PFSK-1 (cell line): Measurements from ENCODE around the gene UCN2.

Source experiments
- FOXP2 ChIP-seq: optimal IDR thresholded peaks from 2 replicates; pipeline ENCODE3; 2011; ENCODE audit warnings: borderline replicate concordance, control low read depth, inconsistent platforms; ENCODE audit not compliant: insufficient read depth; ENCODE audit errors: extremely low read length, extremely low read depth
- POLR2AphosphoS5 ChIP-seq: IDR thresholded peaks from 2 replicates; pipeline ENCODE4 v1.6.1; 2012; ENCODE audit warnings: low read depth, mild to moderate bottlenecking, control low read depth, low read length, moderate library complexity
- SIN3A ChIP-seq: IDR thresholded peaks from 2 replicates; pipeline ENCODE4 v1.6.1; 2012; ENCODE audit warnings: mild to moderate bottlenecking, low read length, moderate library complexity, borderline replicate concordance; ENCODE audit not compliant: insufficient read depth
- TAF1 ChIP-seq: IDR thresholded peaks from 2 replicates; pipeline ENCODE4 v1.6.1; 2012; ENCODE audit warnings: low read length, control low read depth, borderline replicate concordance; ENCODE audit not compliant: insufficient read depth
- TF ChIP-seq, protein P1 (sequence below), 2 experiments: IDR thresholded peaks; 2 replicates each; pipeline versions ENCODE4 v1.6.1 to v1.8.0; 2011 to 2012; ENCODE audit warnings: low read depth in 2 of 2, low read length in 2 of 2, control low read depth in 1 of 2, inconsistent platforms in 1 of 2, mild to moderate bottlenecking in 1 of 2, moderate library complexity in 1 of 2; ENCODE audit not compliant: insufficient read depth in 1 of 2

DNA sequence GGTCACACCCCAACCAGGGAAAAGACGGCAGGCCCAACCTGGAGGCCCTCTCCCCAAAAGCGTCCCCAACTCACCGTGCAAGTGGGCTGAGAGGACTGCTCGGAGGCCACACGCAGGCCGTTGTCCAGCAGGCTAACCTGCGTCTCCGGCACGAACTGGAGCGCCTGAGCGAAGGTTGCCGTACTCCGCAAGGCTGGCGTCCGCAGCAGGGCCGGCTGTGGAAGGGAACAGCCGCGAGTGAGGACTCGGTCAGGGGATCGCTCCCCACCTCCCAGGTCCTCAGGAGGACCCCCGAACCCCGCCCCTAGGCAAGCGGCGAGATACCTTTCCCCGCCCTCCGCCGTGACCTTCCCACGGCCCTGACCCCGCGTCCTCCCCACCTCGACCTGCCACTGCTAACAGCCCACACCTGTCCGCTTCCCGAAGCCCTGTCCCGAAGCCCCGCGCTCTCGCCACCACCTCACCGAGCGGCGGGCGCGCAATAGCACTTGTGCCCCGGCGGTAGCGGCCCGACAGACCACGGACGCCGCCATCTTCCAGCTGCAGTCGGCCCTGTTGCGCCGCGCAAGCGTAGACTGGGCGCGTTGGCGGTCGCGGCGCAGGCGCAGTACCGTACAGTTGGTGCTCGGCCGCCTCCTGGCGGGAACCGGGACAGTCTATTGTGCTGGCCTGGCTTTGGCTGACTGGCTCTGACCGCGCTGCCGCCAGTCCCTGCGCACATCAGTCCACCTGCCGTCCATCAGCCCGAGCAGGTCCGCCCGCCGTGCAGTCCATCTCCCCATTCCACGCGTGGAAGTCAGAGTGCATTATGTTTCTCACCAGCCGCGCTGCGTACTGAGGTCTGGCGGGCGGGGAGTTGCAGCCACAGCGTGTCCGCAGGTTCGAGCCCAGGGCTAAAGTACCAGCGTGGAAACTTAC lies 45.8 kb upstream of the UCN2 start, which contains the start of gene UQCRC1:
- TF ChIP-seq TAF1 = peak; percentile 68
- no peak for TF ChIP-seq SIN3A
- TF ChIP-seq POLR2AphosphoS5 = peak; percentile 96
- TF ChIP-seq, protein P1, sequence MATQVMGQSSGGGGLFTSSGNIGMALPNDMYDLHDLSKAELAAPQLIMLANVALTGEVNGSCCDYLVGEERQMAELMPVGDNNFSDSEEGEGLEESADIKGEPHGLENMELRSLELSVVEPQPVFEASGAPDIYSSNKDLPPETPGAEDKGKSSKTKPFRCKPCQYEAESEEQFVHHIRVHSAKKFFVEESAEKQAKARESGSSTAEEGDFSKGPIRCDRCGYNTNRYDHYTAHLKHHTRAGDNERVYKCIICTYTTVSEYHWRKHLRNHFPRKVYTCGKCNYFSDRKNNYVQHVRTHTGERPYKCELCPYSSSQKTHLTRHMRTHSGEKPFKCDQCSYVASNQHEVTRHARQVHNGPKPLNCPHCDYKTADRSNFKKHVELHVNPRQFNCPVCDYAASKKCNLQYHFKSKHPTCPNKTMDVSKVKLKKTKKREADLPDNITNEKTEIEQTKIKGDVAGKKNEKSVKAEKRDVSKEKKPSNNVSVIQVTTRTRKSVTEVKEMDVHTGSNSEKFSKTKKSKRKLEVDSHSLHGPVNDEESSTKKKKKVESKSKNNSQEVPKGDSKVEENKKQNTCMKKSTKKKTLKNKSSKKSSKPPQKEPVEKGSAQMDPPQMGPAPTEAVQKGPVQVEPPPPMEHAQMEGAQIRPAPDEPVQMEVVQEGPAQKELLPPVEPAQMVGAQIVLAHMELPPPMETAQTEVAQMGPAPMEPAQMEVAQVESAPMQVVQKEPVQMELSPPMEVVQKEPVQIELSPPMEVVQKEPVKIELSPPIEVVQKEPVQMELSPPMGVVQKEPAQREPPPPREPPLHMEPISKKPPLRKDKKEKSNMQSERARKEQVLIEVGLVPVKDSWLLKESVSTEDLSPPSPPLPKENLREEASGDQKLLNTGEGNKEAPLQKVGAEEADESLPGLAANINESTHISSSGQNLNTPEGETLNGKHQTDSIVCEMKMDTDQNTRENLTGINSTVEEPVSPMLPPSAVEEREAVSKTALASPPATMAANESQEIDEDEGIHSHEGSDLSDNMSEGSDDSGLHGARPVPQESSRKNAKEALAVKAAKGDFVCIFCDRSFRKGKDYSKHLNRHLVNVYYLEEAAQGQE (IDR thresholded peaks at IDR 0.05; ENCODE audit: insufficient read depth in 1 of 2, low read depth in 2 of 2, low read length in 2 of 2) = no peak
- TF ChIP-seq FOXP2 = peak; percentile 53
